ENCODE data around the gene TH. TPM values are rescaled to one million over a fixed set of nuclear protein-coding genes. Genes with fewer than 3 reads are reported as not detected.

TH gene
- total and polyA plus RNA-seq, 7 donors, result 0.17 TPM; not detected in 6

DNA sequence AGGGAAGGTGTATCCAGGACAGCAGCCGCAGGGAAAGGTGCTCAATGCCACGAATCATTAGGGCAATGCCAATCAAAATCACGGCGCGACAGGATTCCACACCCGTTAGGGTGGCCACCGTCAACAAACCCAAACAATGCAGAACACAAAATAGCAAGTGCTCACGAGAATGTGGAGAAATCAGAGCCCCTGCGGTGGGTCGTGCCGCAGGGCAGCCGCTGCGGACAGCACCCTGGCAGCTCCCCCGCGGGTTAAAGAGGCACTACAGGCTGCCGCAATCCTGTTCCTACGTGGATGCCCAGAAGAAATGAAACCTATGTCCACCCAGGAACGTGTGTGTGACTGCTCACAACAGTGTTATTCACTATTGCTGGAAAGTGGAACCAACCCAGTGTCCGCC, 17.1 kb upstream of the TH start:
- H3K4me1 ChIP-seq, result no peaks in the 10 kb centered on the region
- peaks cover 4 to 53% (median 16%) of the 10 kb centered on the region in 3 donors for H3K27me3 ChIP-seq
- no peak for TF ChIP-seq EP300 (IDR thresholded peaks at IDR 0.05)
- TF ChIP-seq, protein P1, sequence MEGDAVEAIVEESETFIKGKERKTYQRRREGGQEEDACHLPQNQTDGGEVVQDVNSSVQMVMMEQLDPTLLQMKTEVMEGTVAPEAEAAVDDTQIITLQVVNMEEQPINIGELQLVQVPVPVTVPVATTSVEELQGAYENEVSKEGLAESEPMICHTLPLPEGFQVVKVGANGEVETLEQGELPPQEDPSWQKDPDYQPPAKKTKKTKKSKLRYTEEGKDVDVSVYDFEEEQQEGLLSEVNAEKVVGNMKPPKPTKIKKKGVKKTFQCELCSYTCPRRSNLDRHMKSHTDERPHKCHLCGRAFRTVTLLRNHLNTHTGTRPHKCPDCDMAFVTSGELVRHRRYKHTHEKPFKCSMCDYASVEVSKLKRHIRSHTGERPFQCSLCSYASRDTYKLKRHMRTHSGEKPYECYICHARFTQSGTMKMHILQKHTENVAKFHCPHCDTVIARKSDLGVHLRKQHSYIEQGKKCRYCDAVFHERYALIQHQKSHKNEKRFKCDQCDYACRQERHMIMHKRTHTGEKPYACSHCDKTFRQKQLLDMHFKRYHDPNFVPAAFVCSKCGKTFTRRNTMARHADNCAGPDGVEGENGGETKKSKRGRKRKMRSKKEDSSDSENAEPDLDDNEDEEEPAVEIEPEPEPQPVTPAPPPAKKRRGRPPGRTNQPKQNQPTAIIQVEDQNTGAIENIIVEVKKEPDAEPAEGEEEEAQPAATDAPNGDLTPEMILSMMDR (IDR thresholded peaks at IDR 0.05), result no peak
- TF ChIP-seq POLR2AphosphoS5 (IDR thresholded peaks at IDR 0.05), result no peak
- no peak for TF ChIP-seq POLR2A (IDR thresholded peaks at IDR 0.05)
- H3K4me3 ChIP-seq, result no peak overlapping the region
- intact Hi-C loops (cut with DNase I), result no loop called here
- DNase-seq, result no peak
- no peaks in the 10 kb centered on the region for H3K9me3 ChIP-seq
- H3K36me3 ChIP-seq, result no peaks in the 10 kb centered on the region
- WGBS, 2 donors, result 83 to 93% methylated on average over 19 of the region's 19 CpGs
- H3K27ac ChIP-seq, result no peak overlapping the region

GRCh38 chr11:2187280-2187707, 15.7 kb upstream of the TH start:
- intact Hi-C loops (cut with DNase I), result no loop called here
- TF ChIP-seq EP300 (IDR thresholded peaks at IDR 0.05) (no peak), POLR2AphosphoS5 (IDR thresholded peaks at IDR 0.05) (no peak), POLR2A (IDR thresholded peaks at IDR 0.05) (no peak)
- TF ChIP-seq, protein P1 (IDR thresholded peaks at IDR 0.05), result no peak
- H3K27me3 ChIP-seq, result peaks cover 4 to 46% (median 16%) of the 10 kb centered on the region in 3 donors

GRCh38 chr11:2186669-2187279, 15.2 kb upstream of the TH start:
- Histone ChIP-seq H3K36me3 (no peaks in the 10 kb centered on the region), H3K27me3 (peaks cover 4 to 46% (median 16%) of the 10 kb centered on the region in 3 donors), H3K9me3 (no peaks in the 10 kb centered on the region), H3K4me1 (no peaks in the 10 kb centered on the region), H3K27ac (no peak overlapping the region), H3K4me3 (no peak overlapping the region)
- intact Hi-C loops (cut with DNase I), result no loop called here
- DNase-seq, result no peak
- 9 to 17% methylated on average over 21 of the region's 21 CpGs for WGBS, 2 donors
- TF ChIP-seq, protein P1 (IDR thresholded peaks at IDR 0.05), result no peak
- TF ChIP-seq EP300 (IDR thresholded peaks at IDR 0.05) (no peak), POLR2AphosphoS5 (IDR thresholded peaks at IDR 0.05) (no peak), POLR2A (IDR thresholded peaks at IDR 0.05) (no peak)

More at GRCh38 chr11:2187280-2187707, 15.7 kb upstream of the TH start:
- no peaks in the 10 kb centered on the region for H3K36me3 ChIP-seq
- DNase-seq, result no peak
- no peaks in the 10 kb centered on the region for H3K9me3 ChIP-seq
- no peak overlapping the region for H3K27ac ChIP-seq
- no peaks in the 10 kb centered on the region for H3K4me1 ChIP-seq
- no peak overlapping the region for H3K4me3 ChIP-seq
- 94 to 96% methylated on average over 7 of the region's 7 CpGs for WGBS, 2 donors

- no peak for TF ChIP-seq EP300 (IDR thresholded peaks at IDR 0.05)
- no peak for TF ChIP-seq POLR2A (IDR thresholded peaks at IDR 0.05)
- TF ChIP-seq, protein P1 (IDR thresholded peaks at IDR 0.05), result no peak
- TF ChIP-seq POLR2AphosphoS5 (IDR thresholded peaks at IDR 0.05), result no peak
- H3K27me3 ChIP-seq, result peaks cover 4 to 44% (median 13%) of the 10 kb centered on the region in 3 donors
- intact Hi-C loops (cut with DNase I), result no loop called here
Observed at GRCh38 chr11:2185324-2186085, 13.9 kb upstream of the TH start.

More at GRCh38 chr11:2185324-2186085, 13.9 kb upstream of the TH start:
- 50 to 75% methylated on average over 23 of the region's 23 CpGs for WGBS, 2 donors
- Histone ChIP-seq H3K27ac (no peak overlapping the region), H3K4me3 (no peak overlapping the region), H3K9me3 (no peaks in the 10 kb centered on the region), H3K36me3 (no peaks in the 10 kb centered on the region), H3K4me1 (no peaks in the 10 kb centered on the region)
- no peak for DNase-seq
